Neural cell (in vitro differentiated cells): ENCODE results near the gene VPS39. TPM values are rescaled to one million over a fixed set of nuclear protein-coding genes. Genes with fewer than 3 reads are reported as not detected.

Experiments
- H2AFZ ChIP-seq: fragments of 200-600, 300-800 bp; sonication (generic), shearing (Covaris generic); 2 replicates; pipeline ENCODE4 v1.6.0; 2014; ENCODE audit warnings: low read depth, mild to moderate bottlenecking, antibody characterized with exemption, low read length, moderate library complexity
- H3F3A ChIP-seq: fragments of 200-600 bp; shearing (Covaris generic); 2 replicates; pipeline ENCODE4 v1.6.1; 2016; ENCODE audit warnings: mild to moderate bottlenecking, moderate library complexity, mixed read lengths, antibody characterized with exemption, low read length; ENCODE audit not compliant: insufficient read depth, poor library complexity, severe bottlenecking
- H3K27ac ChIP-seq: fragments of 200-600, 300-800 bp; sonication (generic), shearing (Covaris generic); 2 replicates; pipeline ENCODE4 v1.5.1; 2014; ENCODE audit warnings: mild to moderate bottlenecking, low read length, moderate library complexity
- H3K27me3 ChIP-seq: fragments of 300-800, 200-600 bp; sonication (generic), shearing (Covaris generic); 2 replicates; pipeline ENCODE4 v1.6.0; 2014; ENCODE audit warnings: mild to moderate bottlenecking, low read depth, low read length, moderate library complexity; ENCODE audit not compliant: insufficient read depth
- H3K36me3 ChIP-seq: fragments of 300-800, 200-600 bp; sonication (generic), shearing (Covaris generic); 2 replicates; pipeline ENCODE4 v1.5.1; 2014; ENCODE audit warnings: mild to moderate bottlenecking, antibody characterized with exemption, low read length, moderate library complexity; ENCODE audit not compliant: insufficient read depth
- H3K4me2 ChIP-seq: fragments of 300-800, 200-600 bp; sonication (generic), shearing (Covaris generic); 2 replicates; pipeline ENCODE4 v1.6.0; 2014; ENCODE audit warnings: mild to moderate bottlenecking, low read length
- H3K4me3 ChIP-seq: fragments of 300-800, 200-600 bp; sonication (generic), shearing (Covaris generic); 2 replicates; pipeline ENCODE4 v1.5.1; 2014; ENCODE audit warnings: mild to moderate bottlenecking, low read length, moderate library complexity
- H3K79me2 ChIP-seq: fragments of 200-600 bp; shearing (Covaris generic); replicated peaks from 2 replicates; pipeline ENCODE4 v1.6.0; 2014; ENCODE audit warnings: mild to moderate bottlenecking, low read length, moderate library complexity; ENCODE audit not compliant: insufficient read depth
- H3K9ac ChIP-seq: fragments of 300-800, 200-600 bp; sonication (generic), shearing (Covaris generic); 2 replicates; pipeline ENCODE4 v1.6.1; 2016; ENCODE audit warnings: mild to moderate bottlenecking, low read length, mixed read lengths
- H3K9me2 ChIP-seq: fragments of 200-600 bp; shearing (Covaris generic); 2 replicates; pipeline ENCODE4 v1.6.1; 2016; ENCODE audit warnings: mild to moderate bottlenecking, low read length, mixed read lengths; ENCODE audit not compliant: insufficient read depth
- H3K9me3 ChIP-seq: fragments of 200-600, 300-800 bp; sonication (generic), shearing (Covaris generic); 2 replicates; pipeline ENCODE4 v1.6.1; 2016; ENCODE audit warnings: mild to moderate bottlenecking, mixed run types, low read length, moderate library complexity, mixed read lengths
- H4K20me1 ChIP-seq: fragments of 200-600 bp; shearing (Covaris generic); 2 replicates; pipeline ENCODE4 v1.6.1; 2016; ENCODE audit warnings: mild to moderate bottlenecking, mixed run types; ENCODE audit not compliant: insufficient read depth
- EP300 ChIP-seq: fragments of 450-650 bp; conservative IDR thresholded peaks from 2 replicates; pipeline ENCODE4 v1.6.1; 2014; ENCODE audit warnings: antibody characterized with exemption, mild to moderate bottlenecking, moderate library complexity; ENCODE audit not compliant: poor library complexity, severe bottlenecking
- EZH2 ChIP-seq: fragments of 200-600, 300-800 bp; shearing (Covaris generic), sonication (generic); IDR thresholded peaks from 2 replicates; pipeline ENCODE4 v1.6.1; 2014; ENCODE audit warnings: antibody characterized with exemption, low read length, borderline replicate concordance, mild to moderate bottlenecking; ENCODE audit not compliant: insufficient read depth, poor library complexity, severe bottlenecking
- MXI1 ChIP-seq: fragments of 450-650 bp; conservative IDR thresholded peaks from 2 replicates; pipeline ENCODE4 v1.6.1; 2014; ENCODE audit warnings: antibody characterized with exemption, mild to moderate bottlenecking; ENCODE audit not compliant: poor library complexity, severe bottlenecking
- POLR2AphosphoS5 ChIP-seq: IDR thresholded peaks from 2 replicates; pipeline ENCODE4 v1.6.1; 2012
- RAD21 ChIP-seq: fragments of 450-650 bp; conservative IDR thresholded peaks from 2 replicates; pipeline ENCODE4 v1.6.1; 2014; ENCODE audit warnings: antibody characterized with exemption, mild to moderate bottlenecking, moderate library complexity
- REST ChIP-seq: IDR thresholded peaks from 2 replicates; pipeline ENCODE4 v1.6.1; 2012; ENCODE audit warnings: borderline replicate concordance
- SMC3 ChIP-seq: fragments of 450-650 bp; conservative IDR thresholded peaks from 2 replicates; pipeline ENCODE4 v1.6.1; 2014; ENCODE audit warnings: antibody characterized with exemption, mild to moderate bottlenecking, moderate library complexity; ENCODE audit not compliant: poor library complexity
- TAF1 ChIP-seq: IDR thresholded peaks from 2 replicates; pipeline ENCODE4 v1.6.1; 2012; ENCODE audit warnings: low read depth
- polyA plus RNA-seq: library from polyadenylated mRNA; depleted of rRNA; stranded (reverse); fragments of >200 nt; gene quantifications from 2 replicates; pipeline ENCODE4 v1.2.3, GENCODE V29; 2014
- TF ChIP-seq, protein P1 (sequence below): fragments of 450-650 bp; IDR thresholded peaks from 2 replicates; pipeline ENCODE4 v1.5.1; 2014; ENCODE audit warnings: antibody characterized with exemption, mild to moderate bottlenecking, moderate library complexity; ENCODE audit not compliant: poor library complexity, severe bottlenecking

VPS39 gene
- polyA plus RNA-seq, 1 donor from 2014 or later: 59.9 TPM

- no peaks in the 10 kb centered on the region for H3K27me3 ChIP-seq
- H4K20me1 ChIP-seq: no peaks in the 10 kb centered on the region
- no peak for TF ChIP-seq MXI1
- TF ChIP-seq, protein P1, sequence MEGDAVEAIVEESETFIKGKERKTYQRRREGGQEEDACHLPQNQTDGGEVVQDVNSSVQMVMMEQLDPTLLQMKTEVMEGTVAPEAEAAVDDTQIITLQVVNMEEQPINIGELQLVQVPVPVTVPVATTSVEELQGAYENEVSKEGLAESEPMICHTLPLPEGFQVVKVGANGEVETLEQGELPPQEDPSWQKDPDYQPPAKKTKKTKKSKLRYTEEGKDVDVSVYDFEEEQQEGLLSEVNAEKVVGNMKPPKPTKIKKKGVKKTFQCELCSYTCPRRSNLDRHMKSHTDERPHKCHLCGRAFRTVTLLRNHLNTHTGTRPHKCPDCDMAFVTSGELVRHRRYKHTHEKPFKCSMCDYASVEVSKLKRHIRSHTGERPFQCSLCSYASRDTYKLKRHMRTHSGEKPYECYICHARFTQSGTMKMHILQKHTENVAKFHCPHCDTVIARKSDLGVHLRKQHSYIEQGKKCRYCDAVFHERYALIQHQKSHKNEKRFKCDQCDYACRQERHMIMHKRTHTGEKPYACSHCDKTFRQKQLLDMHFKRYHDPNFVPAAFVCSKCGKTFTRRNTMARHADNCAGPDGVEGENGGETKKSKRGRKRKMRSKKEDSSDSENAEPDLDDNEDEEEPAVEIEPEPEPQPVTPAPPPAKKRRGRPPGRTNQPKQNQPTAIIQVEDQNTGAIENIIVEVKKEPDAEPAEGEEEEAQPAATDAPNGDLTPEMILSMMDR: no peak
- TF ChIP-seq REST: no peak
- TF ChIP-seq RAD21: no peak
- TF ChIP-seq TAF1: no peak
- no peak for TF ChIP-seq EP300
- no peak for TF ChIP-seq SMC3
- no peak for TF ChIP-seq EZH2
- no peak for TF ChIP-seq POLR2AphosphoS5
- H2AFZ ChIP-seq: no peak overlapping the region
- H3K4me3 ChIP-seq: no peak overlapping the region
- no peaks in the 10 kb centered on the region for H3K36me3 ChIP-seq
- no peak overlapping the region for H3K27ac ChIP-seq
- no peaks in the 10 kb centered on the region for H3K79me2 ChIP-seq
- H3K9me3 ChIP-seq: no peaks in the 10 kb centered on the region
- H3F3A ChIP-seq: no peaks in the 10 kb centered on the region
- H3K9ac ChIP-seq: no peak overlapping the region
- no peaks in the 10 kb centered on the region for H3K9me2 ChIP-seq
- no peak overlapping the region for H3K4me2 ChIP-seq
Measured at GRCh38 chr15:42121021-42121420, 87.1 kb downstream of the VPS39 start.

- no peak for TF ChIP-seq EZH2
- TF ChIP-seq POLR2AphosphoS5: no peak
- TF ChIP-seq TAF1: no peak
- no peak for TF ChIP-seq REST
- no peak for TF ChIP-seq MXI1
- TF ChIP-seq EP300: no peak
- no peak for TF ChIP-seq SMC3
- TF ChIP-seq, protein P1: no peak
- no peak for TF ChIP-seq RAD21
- Histone ChIP-seq H3K9me2 (no peaks in the 10 kb centered on the region), H3K36me3 (no peaks in the 10 kb centered on the region), H2AFZ (no peak overlapping the region), H3K79me2 (no peaks in the 10 kb centered on the region), H3K4me3 (no peak overlapping the region), H3K27me3 (no peaks in the 10 kb centered on the region), H3K27ac (no peak overlapping the region), H3F3A (no peaks in the 10 kb centered on the region), H3K9ac (no peak overlapping the region), H3K9me3 (no peaks in the 10 kb centered on the region), H4K20me1 (no peaks in the 10 kb centered on the region), H3K4me2 (no peak overlapping the region)
Measured at GRCh38 chr15:42120285-42120684, 87.8 kb downstream of the VPS39 start.
